ENCODE measurements around the gene MME. TPM values are rescaled to one million over a fixed set of nuclear protein-coding genes. Genes with fewer than 3 reads are reported as not detected.

The MME gene
- total and polyA plus RNA-seq, 2 of the 4 experiments (the other 2 are of a cell fraction) = 11.7 to 22.8 TPM

GRCh38 chr3:155102329-155102728 lies 22.2 kb downstream of the MME start:
- Histone ChIP-seq H2BK20ac (ENCODE audit: low read depth, low read length) (peak overlapping the region; percentile 44; the same call in 1 of the 2 replicates), H3K27ac (ENCODE audit: insufficient read depth, low read length) (no peak overlapping the region), H3K79me1 (ENCODE audit: low read depth in 1 of 2, low read length in 2 of 2) (no peaks in the 10 kb centered on the region), H2BK15ac (ENCODE audit: low read depth, low read length) (no peak overlapping the region; the same call in 2 of the 3 replicates), H3K18ac (ENCODE audit: low read depth, low read length) (peak overlapping the region; percentile 75), H2BK120ac (ENCODE audit: low read depth, low read length) (peak overlapping the region; percentile 48), H3K4me2 (ENCODE audit: low read depth, low read length) (no peak overlapping the region), H3K4me3 (ENCODE audit: insufficient read depth, low read depth, low read length) (no peak overlapping the region), H3K36me3 (ENCODE audit: control insufficient read depth, insufficient read depth, low read length) (no peaks in the 10 kb centered on the region), H2AK5ac (ENCODE audit: low read depth, low read length) (peak overlapping the region; percentile 49; the same call in 1 of the 2 replicates), H4K8ac (ENCODE audit: low read depth in 2 of 2, low read length in 2 of 2) (peak overlapping the region in 1 of 2 experiments; percentile 11; a peak in 1 of 4 replicates), H2BK5ac (ENCODE audit: low read depth, low read length, poor library complexity, severe bottlenecking) (no peak overlapping the region), H2AK9ac (replicated peaks; ENCODE audit: low read depth, low read length, poor library complexity) (no peak overlapping the region), H3K56ac (ENCODE audit: extremely low read depth, insufficient read depth, low read length) (no peak overlapping the region), H3K14ac (replicated peaks; ENCODE audit: low read depth, low read length) (peak overlapping the region; percentile 25; the same call in 1 of the 2 replicates), H3K9me3 (ENCODE audit: control insufficient read depth, insufficient read depth, low read length) (peaks cover 2% of the 10 kb centered on the region; the same call in 1 of the 2 replicates), H3K9ac (ENCODE audit: low read depth, low read length) (no peak overlapping the region), H2AFZ (replicated peaks; ENCODE audit: low read length, poor library complexity) (peak overlapping the region; percentile 11), H3K27me3 (ENCODE audit: control insufficient read depth, insufficient read depth, low read length) (no peaks in the 10 kb centered on the region), H3K23ac (ENCODE audit: low read depth, low read length) (peak overlapping the region; percentile 74), H3K4ac (ENCODE audit: low read depth, low read length) (peak overlapping the region; percentile 34), H4K91ac (ENCODE audit: insufficient read depth, low read depth, low read length) (peak overlapping the region; percentile 24; the same call in 1 of the 2 replicates), H4K5ac (ENCODE audit: low read depth, low read length) (peak overlapping the region; percentile 68; the same call in 1 of the 2 replicates), H4K20me1 (ENCODE audit: insufficient read depth, low read length) (no peaks in the 10 kb centered on the region), H3K9me1 (ENCODE audit: insufficient read depth, low read length) (no peaks in the 10 kb centered on the region; the same call in 1 of the 2 replicates), H3K4me1 (ENCODE audit: control insufficient read depth, insufficient read depth, low read length) (peaks cover 7% of the 10 kb centered on the region)
- in situ Hi-C loops (cut with MboI; ENCODE audit: low sequenced_read_pairs) (no loop called here), intact Hi-C loops (cut with micrococcal nuclease) (no loop called here), dilution Hi-C loops (cut with HindIII; ENCODE audit: low sequenced_read_pairs, unreplicated experiment) (no loop called here)
- no CpG with 5 or more reads among the region's 2 CpGs for WGBS, 2 experiments (ENCODE audit: extremely low coverage in 2 of 2, insufficient read length in 1 of 2)
- no peak for ATAC-seq (ENCODE audit: low read depth)
- ChIA-PET CTCF (no interaction called here), POLR2A (ENCODE audit: unreplicated experiment) (no interaction called here)
- no TSS peak for BruUV-seq (replicated peaks)
- peak; percentile 62 for DNase-seq
- TF ChIP-seq USF2 (IDR thresholded peaks at IDR 0.05; ENCODE audit: low read depth, low read length) (no peak), ELK1 (IDR thresholded peaks at IDR 0.05; ENCODE audit: borderline replicate concordance, low read depth, low read length) (no peak), MAFK (IDR thresholded peaks at IDR 0.05; ENCODE audit: low read depth, low read length) (no peak), RCOR1 (IDR thresholded peaks at IDR 0.05; ENCODE audit: insufficient replicate concordance, low read length) (no peak), CEBPB (IDR thresholded peaks at IDR 0.05; ENCODE audit: low read depth, low read length) (no peak), CHD1 (IDR thresholded peaks at IDR 0.05; ENCODE audit: low read depth, low read length) (no peak), MXI1 (IDR thresholded peaks at IDR 0.05; ENCODE audit: borderline replicate concordance, low read depth, low read length) (no peak), NFE2L2 (IDR thresholded peaks at IDR 0.05; ENCODE audit: low read depth, low read length) (no peak), CTCF (conservative IDR thresholded peaks at IDR 0.05; ENCODE audit: low read depth, low read length) (no peak), RAD21 (IDR thresholded peaks at IDR 0.05; ENCODE audit: low read length) (no peak), SMC3 (IDR thresholded peaks at IDR 0.05; ENCODE audit: low read depth, low read length) (no peak), BHLHE40 (IDR thresholded peaks at IDR 0.05; ENCODE audit: low read depth, low read length) (no peak), FOS (IDR thresholded peaks at IDR 0.05; ENCODE audit: low read depth, low read length) (no peak)
